GM12891 (cell line): ENCODE measurements around the gene MVB12B.

Experiments
- DNase-seq: peaks from one replicate; pipeline ENCODE4 v3.0.0; 2011; ENCODE audit warnings: low spot score; ENCODE audit not compliant: insufficient read length
- FAIRE-seq: peaks from 2 replicates; lab custom pipeline; 2011; peaks lifted over from hg19 to GRCh38; lab: Jason Lieb, UNC
- PAX5 ChIP-seq: IDR thresholded peaks from 2 replicates; pipeline ENCODE4 v1.6.1; 2011; ENCODE audit warnings: low read length, moderate library complexity, mild to moderate bottlenecking; ENCODE audit not compliant: insufficient read depth, severe bottlenecking
- POLR2A ChIP-seq: IDR thresholded peaks from 2 replicates; pipeline ENCODE4 v1.6.1; 2011; ENCODE audit warnings: low read depth, low read length, control low read depth
- POLR2AphosphoS5 ChIP-seq: IDR thresholded peaks from 2 replicates; pipeline ENCODE4 v1.6.1; 2011; ENCODE audit warnings: low read depth, low read length, control low read depth
- POU2F2 ChIP-seq: IDR thresholded peaks from 2 replicates; pipeline ENCODE4 v1.6.1; 2011; ENCODE audit warnings: low read depth, mild to moderate bottlenecking, control low read depth, low read length, moderate library complexity
- SPI1 ChIP-seq: IDR thresholded peaks from 2 replicates; pipeline ENCODE4 v1.6.1; 2011; ENCODE audit warnings: low read depth, low read length, control low read depth
- TAF1 ChIP-seq: IDR thresholded peaks from 2 replicates; pipeline ENCODE4 v1.6.1; 2011; ENCODE audit warnings: low read depth, low read length, control low read depth

Gene MVB12B

GRCh38 chr9:126503333-126504085, 176.9 kb downstream of the MVB12B start:
- no peak for DNase-seq
- no peak for FAIRE-seq
- no peak for TF ChIP-seq POLR2AphosphoS5
- no peak for TF ChIP-seq TAF1
- no peak for TF ChIP-seq SPI1
- no peak for TF ChIP-seq PAX5
- no peak for TF ChIP-seq POU2F2
- no peak for TF ChIP-seq POLR2A

- no peak for TF ChIP-seq POU2F2
- TF ChIP-seq TAF1 = no peak
- TF ChIP-seq SPI1 = no peak
- TF ChIP-seq POLR2A = no peak
- TF ChIP-seq PAX5 = no peak
- TF ChIP-seq POLR2AphosphoS5 = no peak
- FAIRE-seq (no peak), DNase-seq (no peak)
Observed at GRCh38 chr9:126504086-126504976, 177.7 kb downstream of the MVB12B start.

GRCh38 chr9:126504977-126505455, 178.4 kb downstream of the MVB12B start:
- TF ChIP-seq POU2F2 (no peak), PAX5 (no peak), SPI1 (no peak), TAF1 (no peak), POLR2A (no peak), POLR2AphosphoS5 (no peak)
- DNase-seq = no peak
- no peak for FAIRE-seq

- FAIRE-seq = no peak
- TF ChIP-seq TAF1 (no peak), POLR2A (no peak), PAX5 (no peak), POU2F2 (no peak), POLR2AphosphoS5 (no peak), SPI1 (no peak)
- DNase-seq = no peak
Observed at GRCh38 chr9:126505697-126506346, 179.2 kb downstream of the MVB12B start.

GRCh38 chr9:126506361-126507317, 180.0 kb downstream of the MVB12B start:
- FAIRE-seq = no peak
- DNase-seq = no peak
- no peak for TF ChIP-seq SPI1
- no peak for TF ChIP-seq POU2F2
- no peak for TF ChIP-seq POLR2A
- TF ChIP-seq TAF1 = no peak
- no peak for TF ChIP-seq POLR2AphosphoS5
- no peak for TF ChIP-seq PAX5

GRCh38 chr9:126507318-126508109, 180.9 kb downstream of the MVB12B start:
- TF ChIP-seq SPI1 = no peak
- no peak for TF ChIP-seq TAF1
- DNase-seq = no peak
- FAIRE-seq = no peak

- TF ChIP-seq POLR2AphosphoS5 = no peak
- DNase-seq = no peak
- FAIRE-seq = no peak
Observed at GRCh38 chr9:126508171-126508591, 181.6 kb downstream of the MVB12B start.

GRCh38 chr9:126508928-126509327, 182.3 kb downstream of the MVB12B start:
- TF ChIP-seq PAX5 (no peak), POU2F2 (no peak), TAF1 (no peak), POLR2AphosphoS5 (no peak), SPI1 (no peak), POLR2A (no peak)
- no peak for DNase-seq
- no peak for FAIRE-seq
